GM21447 (cell line): ENCODE data around the gene DNAH10.
"Not testable (repeated sequence)": the region's sequence is repeated elsewhere in the genome, so short reads cannot be mapped to it uniquely, and the experiment has no call there.

Experiments used
- ATAC-seq: cut with Tn5 transposase; IDR thresholded peaks from one replicate; pipeline ENCODE4 v1.9.1; 2021; ENCODE audit not compliant: unreplicated experiment

The DNAH10 gene

GRCh38 chr12:123945287-123946151 lies 183.4 kb downstream of the DNAH10 start:
- ATAC-seq = no peak

GRCh38 chr12:123946152-123946515 lies 184.0 kb downstream of the DNAH10 start:
- ATAC-seq = no peak

GRCh38 chr12:123946516-123947505 lies 184.7 kb downstream of the DNAH10 start:
- ATAC-seq = not testable (repeated sequence)

- ATAC-seq = not testable (repeated sequence)
Observed at GRCh38 chr12:123947531-123947930, 185.4 kb downstream of the DNAH10 start.

- no peak for ATAC-seq
Observed at GRCh38 chr12:123948401-123948795, 186.3 kb downstream of the DNAH10 start.

- no peak for ATAC-seq
Observed at GRCh38 chr12:123948796-123949769, 187.0 kb downstream of the DNAH10 start.

GRCh38 chr12:123949770-123950165 lies 187.7 kb downstream of the DNAH10 start:
- no peak for ATAC-seq

- no peak for ATAC-seq
Observed at GRCh38 chr12:123950476-123951349, 188.6 kb downstream of the DNAH10 start.

- no peak for ATAC-seq
Observed at GRCh38 chr12:123951467-123951866, 189.4 kb downstream of the DNAH10 start.

- no peak for ATAC-seq
Observed at GRCh38 chr12:123952037-123952436, 189.9 kb downstream of the DNAH10 start.

GRCh38 chr12:123954647-123955350 lies 192.7 kb downstream of the DNAH10 start:
- no peak for ATAC-seq

GRCh38 chr12:123956249-123956648 lies 194.1 kb downstream of the DNAH10 start:
- no peak for ATAC-seq

- ATAC-seq = no peak
Observed at GRCh38 chr12:123957196-123957595, 195.1 kb downstream of the DNAH10 start.

- ATAC-seq = no peak
Observed at GRCh38 chr12:123958462-123958861, 196.4 kb downstream of the DNAH10 start.

GRCh38 chr12:123958876-123959275 lies 196.8 kb downstream of the DNAH10 start:
- ATAC-seq = no peak

- ATAC-seq = no peak
Observed at GRCh38 chr12:123960029-123960735, 198.1 kb downstream of the DNAH10 start.

GRCh38 chr12:123960856-123961255 lies 198.8 kb downstream of the DNAH10 start:
- ATAC-seq = no peak

GRCh38 chr12:123961585-123962345 lies 199.7 kb downstream of the DNAH10 start:
- ATAC-seq = no peak
